Measurements from ENCODE around the gene SCGN. TPM values are rescaled to one million over a fixed set of nuclear protein-coding genes. Genes with fewer than 3 reads are reported as not detected.

Gene SCGN
- total RNA-seq, 1 experiment from 2014 or later: not detected

DNA sequence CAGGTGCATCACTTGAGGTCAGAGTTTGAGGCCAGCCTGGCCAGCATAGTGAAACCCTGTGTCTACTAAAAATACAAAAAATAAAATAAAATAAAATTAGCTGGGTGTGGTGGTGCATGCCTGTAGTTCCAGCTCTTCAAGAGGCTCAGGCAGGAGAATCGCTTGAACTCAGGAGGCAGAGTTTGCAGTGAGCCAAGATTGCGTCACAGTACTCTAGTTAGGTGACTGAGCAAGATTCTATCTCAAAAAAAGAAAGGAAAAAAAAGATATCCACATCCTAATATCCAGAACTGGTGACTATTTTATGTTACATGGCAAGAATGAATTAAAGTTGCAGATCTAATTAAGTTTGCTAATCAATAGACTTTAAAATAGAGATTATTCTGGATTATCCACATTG lies 32.5 kb downstream of the SCGN start:
- DNase-seq (ENCODE audit: extremely low read depth, low read depth): no peak

- DNase-seq (ENCODE audit: extremely low read depth, low read depth): no peak
Observed at GRCh38 chr6:25685251-25685650, 33.2 kb downstream of the SCGN start.

- DNase-seq (ENCODE audit: extremely low read depth, low read depth): no peak
Observed at GRCh38 chr6:25685896-25686295, 33.9 kb downstream of the SCGN start.

DNA sequence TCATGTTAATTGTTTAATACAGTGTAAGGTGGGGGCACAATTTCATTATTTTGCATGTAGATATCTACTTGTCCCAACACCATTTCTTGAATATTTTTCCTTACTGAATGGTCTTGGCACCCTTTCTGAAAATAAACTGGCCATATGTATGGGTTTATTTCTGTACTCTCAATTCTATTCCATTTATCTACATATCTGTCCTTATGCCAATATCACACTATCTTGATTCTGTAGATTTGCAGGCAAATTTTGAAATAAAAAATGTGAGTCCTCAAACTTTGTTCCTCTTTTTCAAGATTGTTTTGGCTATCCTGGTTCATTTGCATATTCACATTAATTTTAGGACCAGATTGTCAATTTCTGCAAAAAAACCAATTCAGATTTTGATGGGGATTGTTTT lies 34.8 kb downstream of the SCGN start:
- no peak for DNase-seq (ENCODE audit: extremely low read depth, low read depth)

- no peak for DNase-seq (ENCODE audit: extremely low read depth, low read depth)
Observed at GRCh38 chr6:25689966-25690365, 38.0 kb downstream of the SCGN start.

DNA sequence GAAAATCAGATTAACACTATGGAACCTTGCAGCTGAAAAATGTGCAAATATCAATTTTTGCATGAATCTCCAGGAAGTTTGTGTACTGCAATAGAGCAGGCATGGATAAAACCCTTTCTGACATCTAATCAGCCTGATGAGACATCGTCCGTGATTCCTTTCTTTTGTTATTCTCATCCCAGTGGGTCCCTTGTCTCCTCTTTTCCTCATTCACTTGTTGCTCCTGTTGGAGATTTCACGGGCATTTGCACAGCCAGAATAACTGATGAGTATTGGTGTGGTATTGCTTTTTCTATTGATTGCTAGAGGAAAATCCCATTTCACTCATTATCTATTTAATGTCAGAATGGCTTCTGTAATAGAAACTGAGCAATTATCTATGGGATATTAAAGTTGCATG lies 39.9 kb downstream of the SCGN start:
- DNase-seq (ENCODE audit: extremely low read depth, low read depth): no peak

DNA sequence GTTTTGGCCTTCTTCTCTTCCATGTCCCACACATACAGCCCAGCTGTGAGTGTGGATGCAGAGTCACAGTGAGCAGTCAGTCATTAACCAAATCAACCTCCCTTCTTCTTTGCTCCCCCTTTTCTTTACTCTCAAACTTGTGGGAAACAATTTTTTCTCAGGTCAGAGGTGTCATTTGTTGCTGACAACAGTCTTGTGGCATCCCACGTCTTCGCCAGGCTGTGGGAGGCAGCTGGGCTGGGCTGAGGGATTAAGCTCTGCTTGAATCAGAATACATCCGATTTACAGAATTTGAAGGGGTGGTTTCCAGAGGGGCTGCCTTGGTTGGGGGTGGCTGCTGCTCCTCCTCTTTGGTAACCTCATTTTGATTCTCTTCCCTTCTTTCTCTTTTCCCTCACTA lies 40.5 kb downstream of the SCGN start:
- no peak for DNase-seq (ENCODE audit: extremely low read depth, low read depth)

- DNase-seq (ENCODE audit: extremely low read depth, low read depth): no peak
Observed at GRCh38 chr6:25694366-25694765, 42.4 kb downstream of the SCGN start.

DNA sequence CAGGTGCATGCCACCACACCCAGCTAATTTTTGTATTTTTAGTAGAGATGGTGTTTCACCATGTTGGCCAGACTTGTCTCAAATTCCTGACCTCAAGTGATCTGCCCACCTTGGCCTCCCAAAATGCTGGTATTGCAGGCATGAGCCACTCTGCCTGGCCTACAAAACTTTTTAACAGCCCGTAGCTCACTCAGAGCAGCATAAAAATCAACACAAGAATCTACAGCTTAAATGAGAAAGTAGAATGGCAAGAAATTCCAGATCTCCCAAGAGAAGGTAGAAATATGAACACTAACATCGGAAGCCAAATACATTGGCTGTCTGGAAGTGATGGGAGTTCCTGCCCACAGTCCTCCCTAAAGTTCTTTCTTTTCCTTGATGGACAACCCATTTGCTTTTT lies 43.7 kb downstream of the SCGN start:
- DNase-seq (ENCODE audit: extremely low read depth, low read depth): no peak

GRCh38 chr6:25697537-25698340 lies 45.7 kb downstream of the SCGN start:
- no peak for DNase-seq (ENCODE audit: extremely low read depth, low read depth)

- no peak for DNase-seq (ENCODE audit: extremely low read depth, low read depth)
Observed at GRCh38 chr6:25698631-25699030, 46.6 kb downstream of the SCGN start.

- DNase-seq (ENCODE audit: extremely low read depth, low read depth): no peak
Observed at GRCh38 chr6:25699649-25700048, 47.6 kb downstream of the SCGN start.

DNA sequence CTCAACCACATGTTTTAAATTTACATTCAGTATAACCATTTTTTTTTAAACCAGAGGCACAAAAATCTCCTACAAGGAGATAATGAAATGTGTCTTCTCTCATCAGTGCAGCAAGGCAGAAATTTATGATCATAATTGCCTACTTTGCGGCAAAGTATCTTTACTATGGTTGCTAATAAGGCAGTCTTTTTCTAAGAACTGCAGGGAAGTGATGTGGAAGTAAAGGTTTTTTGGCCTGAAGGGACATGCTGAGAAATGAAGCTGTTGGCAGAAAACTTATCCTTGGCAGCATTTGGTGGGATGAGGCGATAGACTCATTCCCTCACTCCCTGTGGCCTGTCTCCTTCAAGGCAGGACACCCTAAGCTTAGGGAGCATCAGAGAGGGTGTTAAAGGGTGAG lies 48.7 kb downstream of the SCGN start:
- no peak for DNase-seq (ENCODE audit: extremely low read depth, low read depth)

DNA sequence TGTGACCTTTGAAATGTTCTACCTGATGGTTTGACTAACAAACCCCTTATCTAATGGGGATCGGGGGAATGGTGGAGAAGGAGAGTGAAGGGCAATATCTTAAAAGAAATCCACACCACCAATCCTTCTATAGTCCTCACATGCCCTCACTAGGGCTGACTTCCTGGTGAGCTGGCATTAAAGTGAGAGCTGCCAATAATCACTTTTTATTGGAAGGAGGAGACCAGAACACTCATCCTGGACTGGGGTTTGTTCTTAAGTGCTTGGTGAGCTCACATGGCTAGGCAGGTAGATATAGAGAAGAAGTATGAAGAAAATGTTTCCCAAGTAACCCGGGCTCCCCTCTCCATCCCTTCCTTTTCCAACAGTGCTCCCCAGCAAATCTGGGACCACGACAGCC lies 49.8 kb downstream of the SCGN start:
- DNase-seq (ENCODE audit: extremely low read depth, low read depth): no peak

DNA sequence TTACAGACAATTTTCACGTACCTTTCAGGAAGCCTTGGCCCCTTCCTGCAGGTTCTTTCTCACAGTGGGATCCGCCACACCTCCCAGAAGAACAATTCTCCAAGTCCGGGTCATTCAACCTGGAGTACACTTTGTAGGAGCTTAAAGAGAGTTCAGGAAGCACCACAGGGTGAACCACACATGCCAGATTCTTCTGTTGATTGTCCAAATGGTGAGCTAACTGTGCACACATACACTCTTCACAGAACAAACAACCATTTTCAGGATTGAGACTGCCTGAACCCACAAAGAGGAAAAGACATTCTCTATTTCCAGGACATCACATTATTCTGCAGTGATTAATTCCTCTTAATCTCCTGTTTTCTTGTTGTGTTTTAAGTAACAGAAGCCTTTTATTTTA lies 51.0 kb downstream of the SCGN start:
- no peak for DNase-seq (ENCODE audit: extremely low read depth, low read depth)

DNA sequence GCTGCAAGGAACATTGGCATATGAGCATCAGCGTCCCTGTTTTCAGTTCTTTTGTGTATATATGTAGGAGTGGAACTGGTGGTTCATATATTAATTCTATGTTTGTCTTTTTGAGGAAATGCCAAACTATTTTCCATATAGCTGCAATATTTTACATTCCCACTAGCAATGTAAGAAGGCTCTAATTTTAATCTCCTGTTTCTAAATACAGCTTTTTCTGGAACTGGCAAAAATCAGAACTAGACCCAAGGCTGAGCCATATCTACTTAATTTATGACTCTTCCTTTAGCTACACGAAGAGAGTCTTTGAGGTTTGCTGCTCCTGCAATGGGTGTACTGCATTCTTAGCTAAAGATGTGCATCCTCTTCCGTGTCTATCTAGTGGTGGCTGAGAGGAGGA lies 52.0 kb downstream of the SCGN start:
- DNase-seq (ENCODE audit: extremely low read depth, low read depth): no peak

GRCh38 chr6:25706314-25707014 lies 54.4 kb downstream of the SCGN start:
- no peak for DNase-seq (ENCODE audit: extremely low read depth, low read depth)

- DNase-seq (ENCODE audit: extremely low read depth, low read depth): no peak
Observed at GRCh38 chr6:25709761-25710160, 57.7 kb downstream of the SCGN start.

GRCh38 chr6:25710287-25710686 lies 58.3 kb downstream of the SCGN start:
- DNase-seq (ENCODE audit: extremely low read depth, low read depth): no peak

DNA sequence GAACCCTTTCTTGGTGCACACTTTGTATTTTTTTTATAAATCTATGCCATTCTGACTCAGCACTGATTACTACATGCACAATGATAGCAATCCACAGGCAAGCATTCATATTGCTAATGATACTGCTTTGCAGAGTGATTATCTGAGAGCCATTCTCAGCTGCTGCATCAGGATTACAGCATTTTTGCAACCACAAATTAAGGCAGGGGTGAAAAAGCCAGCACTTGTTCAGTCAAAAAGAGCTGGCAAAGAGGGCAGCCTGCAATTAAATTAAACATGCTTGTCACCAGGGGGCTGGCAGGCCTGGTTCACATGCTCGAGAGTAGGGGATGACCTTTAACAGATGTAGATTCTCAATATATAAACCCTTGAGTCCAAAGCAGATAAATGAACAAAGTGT lies 61.8 kb downstream of the SCGN start:
- no peak for DNase-seq (ENCODE audit: extremely low read depth, low read depth)

DNA sequence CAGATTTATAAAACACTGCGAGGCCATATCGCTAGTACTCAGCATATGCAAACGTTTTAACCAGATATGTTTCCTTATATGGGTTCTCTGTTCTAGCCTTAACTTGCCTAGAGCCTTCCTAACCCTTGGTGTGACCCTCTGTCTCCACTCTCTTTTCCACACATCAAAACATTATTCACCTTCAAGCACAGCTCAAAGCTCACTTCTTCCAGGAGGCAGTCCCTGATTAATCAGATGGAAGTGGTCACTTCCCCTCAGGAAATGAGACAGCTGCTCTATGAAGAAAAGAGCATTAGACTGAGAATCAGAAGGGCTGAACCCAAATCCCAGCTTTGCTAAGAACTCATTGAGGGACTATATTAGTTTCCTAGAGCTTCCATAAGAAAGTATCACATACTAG lies 62.8 kb downstream of the SCGN start:
- no peak for DNase-seq (ENCODE audit: extremely low read depth, low read depth)

DNA sequence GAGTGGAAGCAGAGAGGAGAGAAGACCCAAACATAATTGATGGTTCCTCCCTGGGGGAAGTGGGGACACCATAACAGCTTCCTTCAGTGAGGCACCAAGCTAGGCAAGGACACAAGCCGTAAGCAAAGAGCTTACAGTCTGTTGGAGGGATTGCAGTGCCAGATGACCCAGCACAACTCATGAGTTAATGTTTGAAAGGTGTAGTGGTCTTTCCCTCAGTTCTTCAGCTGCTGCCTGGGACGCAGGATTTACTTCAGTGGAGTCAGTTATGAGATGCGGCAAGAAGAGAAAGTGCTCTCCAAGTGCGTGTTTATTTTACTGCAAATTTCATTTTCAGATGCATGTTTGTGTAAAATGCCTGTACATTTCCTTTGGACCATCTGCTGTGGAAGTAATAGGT lies 63.8 kb downstream of the SCGN start:
- DNase-seq (ENCODE audit: extremely low read depth, low read depth): no peak
